ENCODE results near the gene PTPRN.

Gene PTPRN

GRCh38 chr2:219308142-219309101 lies 779 bp downstream of the PTPRN start:
- POLR2A ChIA-PET, result no interaction called here
- peak; percentile 85 for DNase-seq (ENCODE audit: extremely low spot score)
- TF ChIP-seq TARDBP (IDR thresholded peaks at IDR 0.05) (no peak), ELF4 (IDR thresholded peaks at IDR 0.05) (no peak), FOXA1 (IDR thresholded peaks at IDR 0.05) (no peak), BHLHE40 (IDR thresholded peaks at IDR 0.05; ENCODE audit: borderline replicate concordance) (no peak), PKNOX1 (IDR thresholded peaks at IDR 0.05) (no peak), LEF1 (IDR thresholded peaks at IDR 0.05; ENCODE audit: borderline replicate concordance) (no peak), SP1 (IDR thresholded peaks at IDR 0.05) (no peak), SUZ12 (IDR thresholded peaks at IDR 0.05) (no peak), FOXK2 (IDR thresholded peaks at IDR 0.05) (no peak), FOXM1 (IDR thresholded peaks at IDR 0.05; ENCODE audit: borderline replicate concordance) (no peak), NFRKB (IDR thresholded peaks at IDR 0.05) (no peak), HDGF (IDR thresholded peaks at IDR 0.05; ENCODE audit: borderline replicate concordance) (no peak), CTBP1 (IDR thresholded peaks at IDR 0.05; ENCODE audit: borderline replicate concordance) (no peak), L3MBTL2 (conservative IDR thresholded peaks at IDR 0.05) (no peak)
- CTCF ChIA-PET, result interaction anchor here (0.5 kb wide), 1 partner anchor 34 kb away, joined by 3 read pairs; no protein-coding TSS in a partner anchor

- POLR2A ChIA-PET, result no interaction called here
- no peak for DNase-seq (ENCODE audit: extremely low spot score)
- TF ChIP-seq FOXM1 (IDR thresholded peaks at IDR 0.05; ENCODE audit: borderline replicate concordance), result no peak
- no peak for TF ChIP-seq HDGF (IDR thresholded peaks at IDR 0.05; ENCODE audit: borderline replicate concordance)
- TF ChIP-seq CTBP1 (IDR thresholded peaks at IDR 0.05; ENCODE audit: borderline replicate concordance), result no peak
- TF ChIP-seq ZNF384 (IDR thresholded peaks at IDR 0.05), result no peak
- TF ChIP-seq BHLHE40 (IDR thresholded peaks at IDR 0.05; ENCODE audit: borderline replicate concordance), result no peak
- no peak for TF ChIP-seq NFRKB (IDR thresholded peaks at IDR 0.05)
- CTCF ChIA-PET, result interaction anchor here (4.0 kb wide), 1 partner anchor 12 kb away, joined by 10 read pairs; no protein-coding TSS in a partner anchor
Observed at GRCh38 chr2:219306047-219306446, 3.2 kb downstream of the PTPRN start.

GRCh38 chr2:219304223-219304622 lies 5.0 kb downstream of the PTPRN start:
- POLR2A ChIA-PET, result no interaction called here
- CTCF ChIA-PET, result interaction anchor here (4.0 kb wide), 1 partner anchor 10 kb away, joined by 10 read pairs; no protein-coding TSS in a partner anchor
- DNase-seq (ENCODE audit: extremely low spot score), result no peak
- TF ChIP-seq L3MBTL2 (conservative IDR thresholded peaks at IDR 0.05) (no peak), LEF1 (IDR thresholded peaks at IDR 0.05; ENCODE audit: borderline replicate concordance) (no peak), TARDBP (IDR thresholded peaks at IDR 0.05) (no peak), ELF4 (IDR thresholded peaks at IDR 0.05) (no peak), PKNOX1 (IDR thresholded peaks at IDR 0.05) (no peak), FOXA1 (IDR thresholded peaks at IDR 0.05) (no peak), SP1 (IDR thresholded peaks at IDR 0.05) (no peak), ARNT (IDR thresholded peaks at IDR 0.05) (no peak), FOXM1 (IDR thresholded peaks at IDR 0.05; ENCODE audit: borderline replicate concordance) (no peak), BHLHE40 (IDR thresholded peaks at IDR 0.05; ENCODE audit: borderline replicate concordance) (no peak), NFRKB (IDR thresholded peaks at IDR 0.05) (no peak), FOXK2 (IDR thresholded peaks at IDR 0.05) (no peak), HDGF (IDR thresholded peaks at IDR 0.05; ENCODE audit: borderline replicate concordance) (no peak)

GRCh38 chr2:219302412-219302968 lies 6.7 kb downstream of the PTPRN start:
- TF ChIP-seq L3MBTL2 (conservative IDR thresholded peaks at IDR 0.05), result no peak
- no peak for TF ChIP-seq LEF1 (IDR thresholded peaks at IDR 0.05; ENCODE audit: borderline replicate concordance)
- TF ChIP-seq TARDBP (IDR thresholded peaks at IDR 0.05), result no peak
- TF ChIP-seq NFRKB (IDR thresholded peaks at IDR 0.05), result no peak
- no peak for TF ChIP-seq PKNOX1 (IDR thresholded peaks at IDR 0.05)
- TF ChIP-seq SUZ12 (IDR thresholded peaks at IDR 0.05), result no peak
- no peak for TF ChIP-seq ARNT (IDR thresholded peaks at IDR 0.05)
- no peak for TF ChIP-seq HDGF (IDR thresholded peaks at IDR 0.05; ENCODE audit: borderline replicate concordance)
- no peak for TF ChIP-seq ELF4 (IDR thresholded peaks at IDR 0.05)
- TF ChIP-seq FOXA1 (IDR thresholded peaks at IDR 0.05), result no peak
- no peak for TF ChIP-seq ZNF384 (IDR thresholded peaks at IDR 0.05)
- TF ChIP-seq CTBP1 (IDR thresholded peaks at IDR 0.05; ENCODE audit: borderline replicate concordance), result no peak
- TF ChIP-seq FOXK2 (IDR thresholded peaks at IDR 0.05), result no peak
- no peak for TF ChIP-seq FOXM1 (IDR thresholded peaks at IDR 0.05; ENCODE audit: borderline replicate concordance)
- no peak for TF ChIP-seq BHLHE40 (IDR thresholded peaks at IDR 0.05; ENCODE audit: borderline replicate concordance)
- ChIA-PET POLR2A (no interaction called here), CTCF (interaction anchor here (4.0 kb wide), 1 partner anchor 8 kb away, joined by 10 read pairs; no protein-coding TSS in a partner anchor)
- no peak for DNase-seq (ENCODE audit: extremely low spot score)

GRCh38 chr2:219300022-219300421 lies 9.2 kb downstream of the PTPRN start:
- TF ChIP-seq BHLHE40 (IDR thresholded peaks at IDR 0.05; ENCODE audit: borderline replicate concordance), result no peak
- TF ChIP-seq ELF4 (IDR thresholded peaks at IDR 0.05), result no peak
- POLR2A ChIA-PET, result no interaction called here
- CTCF ChIA-PET, result interaction anchor here (0.7 to 1.2 kb wide), 2 partner anchors 17 to 129 kb away, joined by 4 to 5 read pairs; no protein-coding TSS in a partner anchor
- no peak for DNase-seq (ENCODE audit: extremely low spot score)

All from HEK293T (cell line).